Astrocyte of the cerebellum (primary cell): ENCODE results near the gene CERK.

Experiments
- DNase-seq: peaks from one replicate; pipeline ENCODE4 v3.0.0-alpha.2; 2011; ENCODE audit warnings: low read depth
- H3K4me3 ChIP-seq: 2 replicates; pipeline ENCODE4 v1.5.1; 2011; ENCODE audit warnings: mild to moderate bottlenecking, low read depth, low read length, moderate library complexity
- in situ Hi-C: cut with HindIII; loops from 2 replicates; pipeline ENCODE4 v1.10.0; 2017; ENCODE audit warnings: low sequenced_read_pairs
- TF ChIP-seq, protein P1 (sequence below): IDR thresholded peaks from 2 replicates; pipeline ENCODE4 v1.5.1; 2012; ENCODE audit warnings: low read length, low read depth, moderate library complexity, mild to moderate bottlenecking; ENCODE audit errors: missing control alignments

The CERK gene

GRCh38 chr22:46758867-46759290 is 20.8 kb upstream of the CERK start:
- TF ChIP-seq, protein P1, sequence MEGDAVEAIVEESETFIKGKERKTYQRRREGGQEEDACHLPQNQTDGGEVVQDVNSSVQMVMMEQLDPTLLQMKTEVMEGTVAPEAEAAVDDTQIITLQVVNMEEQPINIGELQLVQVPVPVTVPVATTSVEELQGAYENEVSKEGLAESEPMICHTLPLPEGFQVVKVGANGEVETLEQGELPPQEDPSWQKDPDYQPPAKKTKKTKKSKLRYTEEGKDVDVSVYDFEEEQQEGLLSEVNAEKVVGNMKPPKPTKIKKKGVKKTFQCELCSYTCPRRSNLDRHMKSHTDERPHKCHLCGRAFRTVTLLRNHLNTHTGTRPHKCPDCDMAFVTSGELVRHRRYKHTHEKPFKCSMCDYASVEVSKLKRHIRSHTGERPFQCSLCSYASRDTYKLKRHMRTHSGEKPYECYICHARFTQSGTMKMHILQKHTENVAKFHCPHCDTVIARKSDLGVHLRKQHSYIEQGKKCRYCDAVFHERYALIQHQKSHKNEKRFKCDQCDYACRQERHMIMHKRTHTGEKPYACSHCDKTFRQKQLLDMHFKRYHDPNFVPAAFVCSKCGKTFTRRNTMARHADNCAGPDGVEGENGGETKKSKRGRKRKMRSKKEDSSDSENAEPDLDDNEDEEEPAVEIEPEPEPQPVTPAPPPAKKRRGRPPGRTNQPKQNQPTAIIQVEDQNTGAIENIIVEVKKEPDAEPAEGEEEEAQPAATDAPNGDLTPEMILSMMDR, result peak; percentile 74
- in situ Hi-C loops, result no loop called here
- DNase-seq, result no peak
- no peak overlapping the region for H3K4me3 ChIP-seq

DNA sequence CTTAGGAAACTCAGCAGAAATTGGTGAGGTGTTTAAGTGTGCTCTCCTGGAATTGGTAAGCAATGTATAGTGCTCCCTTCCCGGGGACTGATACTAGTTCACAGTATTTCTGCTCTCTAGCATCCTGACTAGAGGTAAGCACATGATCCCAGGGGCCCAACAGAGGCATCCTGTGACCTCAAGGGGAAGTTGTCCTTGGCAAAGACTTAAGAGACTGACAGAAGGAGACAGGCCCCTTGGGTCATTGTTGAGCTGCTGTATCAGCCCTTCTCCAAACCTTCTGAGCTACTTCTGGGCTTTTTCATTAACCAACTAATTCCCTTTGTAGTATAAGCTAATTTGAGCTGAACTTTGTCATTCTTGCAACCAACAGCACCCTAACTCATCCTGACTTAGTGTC is 20.1 kb upstream of the CERK start:
- no peak overlapping the region for H3K4me3 ChIP-seq
- DNase-seq, result no peak
- in situ Hi-C loops, result no loop called here
- TF ChIP-seq, protein P1, result no peak

GRCh38 chr22:46757104-46757503 is 19.1 kb upstream of the CERK start:
- TF ChIP-seq, protein P1, result no peak
- in situ Hi-C loops, result no loop called here
- H3K4me3 ChIP-seq, result no peak overlapping the region
- DNase-seq, result no peak

DNA sequence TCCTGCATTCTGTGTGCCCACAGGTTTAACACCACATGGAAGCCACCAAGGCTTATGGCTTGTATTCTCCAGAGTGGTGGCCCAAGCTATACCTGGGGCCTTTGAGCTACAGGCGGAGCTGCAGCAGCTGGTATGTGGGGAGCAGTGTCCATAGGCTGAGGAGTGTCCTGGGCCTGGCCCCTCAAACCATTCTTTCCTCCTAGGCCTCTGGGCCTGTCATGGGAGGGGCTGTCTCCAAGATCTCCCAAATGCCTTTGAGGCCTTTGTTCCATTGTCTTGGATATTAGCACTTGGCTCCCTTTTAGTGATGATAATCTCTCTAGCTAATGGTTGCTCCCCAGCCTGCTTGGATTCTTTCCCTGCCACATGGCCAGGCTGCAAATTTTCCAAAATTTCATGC is 18.0 kb upstream of the CERK start:
- DNase-seq, result no peak
- H3K4me3 ChIP-seq, result no peak overlapping the region
- in situ Hi-C loops, result no loop called here
- TF ChIP-seq, protein P1, result no peak

DNA sequence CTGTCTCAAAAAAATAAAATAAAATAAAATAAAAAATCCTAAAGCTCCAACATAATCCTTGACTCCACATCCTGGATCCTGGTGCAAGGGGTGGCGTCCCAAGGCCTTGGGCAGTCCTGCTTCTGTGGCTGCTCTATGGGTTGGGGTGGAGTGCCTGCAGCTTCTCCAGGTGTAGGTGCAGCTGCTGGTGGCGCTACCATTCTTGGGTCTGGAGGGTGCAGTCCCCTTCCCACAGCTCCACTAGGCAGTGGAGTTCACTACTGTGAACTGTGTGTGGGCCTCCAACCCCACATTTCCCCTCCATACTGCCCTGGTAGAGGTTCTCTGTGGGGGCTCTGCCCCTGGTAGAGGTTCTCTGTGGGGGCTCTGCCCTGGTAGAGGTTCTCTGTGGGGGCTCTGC is 17.5 kb upstream of the CERK start:
- no peak for DNase-seq
- in situ Hi-C loops, result no loop called here
- TF ChIP-seq, protein P1, result no peak
- H3K4me3 ChIP-seq, result no peak overlapping the region

DNA sequence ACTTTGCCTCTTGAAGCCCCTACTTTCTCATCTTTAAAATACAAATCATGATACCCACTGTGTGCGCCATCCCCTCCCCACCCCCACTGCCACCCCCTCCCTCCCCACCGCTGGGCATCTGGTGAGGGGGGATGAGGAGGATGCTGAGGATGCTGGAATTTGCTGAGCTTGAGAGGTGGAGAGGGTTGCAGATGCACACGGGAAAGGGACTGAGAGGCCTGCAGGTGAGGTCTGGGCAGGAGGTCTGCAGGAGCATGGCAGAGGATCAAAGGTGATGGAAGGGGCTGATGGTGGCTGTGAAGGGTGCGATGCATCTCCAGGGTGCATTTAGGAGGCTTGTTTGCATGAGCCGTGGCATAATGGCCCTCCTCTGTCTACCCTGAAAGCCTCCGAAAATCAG is 16.8 kb upstream of the CERK start:
- in situ Hi-C loops, result no loop called here
- TF ChIP-seq, protein P1, result no peak
- H3K4me3 ChIP-seq, result no peak overlapping the region
- DNase-seq, result no peak
